Jurkat, Clone E6-1 (cell line): Measurements from ENCODE around the gene ZFAND6.

Source experiments
- DNase-seq: peaks from one replicate; pipeline ENCODE4 v3.0.0-alpha.2; 2011; ENCODE audit warnings: low read depth, low spot score
- H3K4me3 ChIP-seq: 2 replicates; pipeline ENCODE4 v1.5.1; 2011; ENCODE audit warnings: mild to moderate bottlenecking, low read length, control low read depth, moderate library complexity

ZFAND6 gene

DNA sequence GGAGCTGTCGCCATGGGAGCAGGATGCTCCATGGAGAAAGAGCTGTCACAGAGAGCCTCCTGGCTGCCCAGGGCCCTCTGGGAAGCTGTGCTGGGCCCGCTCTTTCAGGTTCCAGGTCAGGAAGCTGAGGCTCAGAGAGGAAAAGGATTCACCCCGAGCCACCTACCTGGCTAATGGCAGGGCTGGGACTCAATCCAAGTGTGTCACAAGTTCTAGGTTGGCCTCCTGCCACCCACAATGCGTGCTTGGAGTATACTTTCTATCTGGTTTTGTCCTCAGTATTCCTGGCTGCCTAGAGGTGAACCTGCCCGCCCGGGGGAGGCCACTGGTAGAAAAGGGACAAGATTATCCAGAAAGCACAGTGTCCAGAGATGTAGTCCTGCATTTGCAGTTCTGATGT is 117.0 kb downstream of the ZFAND6 start:
- no peak overlapping the region for H3K4me3 ChIP-seq
- no peak for DNase-seq

DNA sequence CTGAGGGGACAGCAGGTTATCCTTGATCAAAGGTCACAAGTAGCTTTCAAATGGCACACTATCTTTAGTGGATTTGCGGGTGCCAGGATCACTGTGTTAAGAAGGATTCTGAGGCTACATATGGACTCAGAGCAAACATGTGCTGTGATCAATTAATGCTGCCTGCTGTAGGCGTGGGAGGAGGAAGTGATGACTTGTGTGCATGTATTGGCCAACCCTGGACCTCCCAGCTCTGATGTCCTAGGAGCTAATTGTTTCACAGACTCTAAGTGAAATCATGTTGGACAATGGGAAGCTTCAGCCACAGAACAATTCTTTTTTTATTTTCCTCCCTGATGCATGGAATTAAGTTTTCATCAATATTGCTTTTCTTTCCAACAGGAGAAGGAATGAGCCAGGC is 117.7 kb downstream of the ZFAND6 start:
- DNase-seq, result no peak

DNA sequence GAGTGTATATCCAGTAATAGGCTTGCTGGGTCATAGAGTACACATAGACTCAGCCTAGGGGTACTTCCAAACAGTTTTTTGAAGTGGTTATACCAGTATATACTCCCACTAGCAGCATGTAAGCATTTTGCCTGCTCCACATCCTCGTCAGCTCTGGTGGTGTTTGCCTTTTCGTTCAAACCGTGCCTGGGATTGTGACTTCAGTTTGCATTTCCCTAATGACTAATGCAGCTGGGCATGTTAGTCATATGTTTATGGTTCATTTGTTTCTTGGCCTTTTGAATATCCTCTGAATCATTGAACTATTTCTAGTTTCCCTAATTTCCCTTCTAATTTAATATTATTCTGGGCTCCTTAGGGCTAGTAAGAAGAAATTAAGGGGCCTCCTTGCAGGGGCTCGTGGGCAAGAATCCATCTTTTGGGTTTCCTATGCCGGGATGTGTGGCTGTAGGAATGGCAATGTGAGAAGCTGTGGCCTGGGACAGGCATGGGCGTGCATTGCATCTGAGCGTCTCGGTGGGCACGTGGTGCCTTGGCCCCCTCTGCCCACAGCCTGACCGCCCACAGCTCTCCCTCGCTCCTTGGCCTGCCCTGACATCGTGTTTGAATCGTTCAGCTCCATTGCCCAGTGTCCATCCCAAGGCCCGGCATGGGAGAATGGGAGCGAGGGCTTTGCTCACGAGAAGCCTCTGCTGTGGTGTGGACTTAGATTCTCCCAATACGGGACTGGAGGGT is 119.7 kb downstream of the ZFAND6 start:
- DNase-seq, result no peak
- no peak overlapping the region for H3K4me3 ChIP-seq

More for the DNA sequence above, 117.7 kb downstream of the ZFAND6 start:
- H3K4me3 ChIP-seq, result no peak overlapping the region

DNA sequence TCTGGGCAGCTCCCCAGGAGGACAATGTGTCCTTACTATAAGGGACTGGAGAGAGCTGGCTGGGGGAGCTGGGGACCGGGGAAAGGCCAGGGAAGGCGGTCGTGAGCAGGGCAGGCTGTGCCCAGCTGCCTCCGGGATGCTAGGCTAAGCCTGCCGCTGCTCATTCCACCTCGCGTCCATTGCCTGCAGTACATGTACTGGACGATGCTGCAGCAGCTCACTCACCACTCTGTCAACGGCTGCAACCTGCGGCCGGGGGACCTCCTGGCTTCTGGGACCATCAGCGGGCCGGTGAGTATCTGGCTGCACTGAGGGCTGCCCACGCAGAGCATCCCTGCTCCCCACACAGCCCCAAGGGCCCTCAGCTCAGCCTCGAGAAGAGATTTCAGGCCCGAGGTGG is 120.5 kb downstream of the ZFAND6 start:
- DNase-seq, result no peak
- H3K4me3 ChIP-seq, result no peak overlapping the region

DNA sequence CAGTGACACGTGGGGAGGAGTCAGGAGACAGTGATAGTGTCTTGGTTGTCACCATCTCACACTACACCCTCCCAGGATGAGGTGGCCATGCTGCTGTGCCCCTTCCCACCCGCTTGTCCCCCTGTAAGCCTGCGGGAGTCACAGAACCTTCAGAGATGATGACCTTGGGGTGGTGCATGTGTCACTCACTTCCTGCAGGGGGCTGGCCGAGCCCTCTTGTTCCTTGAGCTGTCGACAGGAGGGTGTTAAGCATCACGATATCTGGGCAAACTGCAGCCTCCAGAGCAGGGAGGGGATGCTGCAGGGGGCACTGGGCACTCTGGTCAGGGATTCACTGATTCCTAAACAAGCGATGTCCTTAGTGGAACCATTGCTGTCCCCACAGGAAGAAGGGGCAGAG is 121.0 kb downstream of the ZFAND6 start:
- no peak overlapping the region for H3K4me3 ChIP-seq
- DNase-seq, result no peak

DNA sequence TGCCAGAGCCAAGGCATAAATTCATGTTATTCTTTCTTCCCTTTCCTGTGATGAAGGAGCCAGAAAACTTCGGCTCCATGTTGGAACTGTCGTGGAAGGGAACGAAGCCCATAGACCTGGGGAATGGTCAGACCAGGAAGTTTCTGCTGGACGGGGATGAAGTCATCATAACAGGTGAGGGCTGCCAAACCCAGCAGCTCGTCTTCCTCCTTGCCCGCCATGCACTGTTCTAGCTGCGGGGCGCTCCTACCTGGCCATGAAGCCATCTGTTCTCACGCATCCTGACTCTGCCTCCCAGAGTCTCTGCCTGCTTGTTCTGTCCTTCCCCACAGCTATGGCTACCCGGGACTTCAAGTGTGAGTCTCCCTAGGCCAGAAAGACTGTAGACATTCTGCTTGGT is 121.5 kb downstream of the ZFAND6 start:
- DNase-seq, result no peak
- no peak overlapping the region for H3K4me3 ChIP-seq

DNA sequence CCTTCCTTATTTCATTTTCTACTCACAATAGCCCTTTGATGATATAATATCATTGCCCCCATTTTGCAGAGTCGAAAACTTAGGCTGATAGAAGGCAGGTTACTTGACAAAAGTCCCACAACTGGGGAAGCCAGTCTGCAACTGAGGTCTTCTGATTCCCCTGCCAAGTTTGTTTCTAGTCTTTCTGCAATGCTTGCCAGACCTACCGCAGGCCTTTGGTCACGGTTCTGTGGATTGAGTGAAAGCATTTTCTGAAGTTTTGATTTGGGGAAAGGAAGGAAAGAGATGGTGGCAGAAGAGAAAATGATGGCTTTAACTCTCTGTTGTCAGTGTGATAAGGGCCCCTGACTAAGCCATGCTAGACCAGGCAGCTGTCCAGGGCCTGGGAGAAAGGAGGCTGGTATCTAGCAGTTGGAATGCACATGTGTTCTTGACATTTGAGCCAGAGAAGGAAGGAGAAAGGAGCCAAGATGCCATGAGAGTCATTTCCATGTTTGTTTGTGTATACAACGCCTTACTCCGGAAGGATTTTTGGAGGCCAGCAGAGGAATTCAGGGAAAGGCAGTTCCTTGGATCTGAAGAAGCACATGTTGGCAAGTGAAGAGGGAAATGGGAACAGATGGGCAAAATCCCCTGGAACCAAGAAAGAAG is 123.3 kb downstream of the ZFAND6 start:
- DNase-seq, result no peak
- no peak overlapping the region for H3K4me3 ChIP-seq

DNA sequence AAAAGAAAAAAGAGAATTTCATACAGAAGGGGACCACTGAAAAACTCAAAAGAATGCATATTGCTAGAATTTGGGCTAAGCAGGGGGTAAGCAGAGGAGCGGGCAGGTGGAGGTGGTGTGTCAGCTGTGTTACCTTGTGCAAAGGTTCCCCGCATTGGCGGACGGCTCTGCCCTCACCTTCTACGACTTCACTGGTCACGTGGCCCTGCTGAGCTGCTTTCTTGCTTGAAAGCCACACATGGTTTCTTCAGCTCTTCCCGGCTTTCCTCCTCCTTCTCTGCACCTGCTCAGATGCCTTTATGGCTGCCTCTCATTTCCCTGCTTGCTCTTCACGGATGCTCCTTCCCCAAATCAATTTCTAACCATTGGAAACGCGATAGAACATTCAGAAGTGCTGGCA is 123.8 kb downstream of the ZFAND6 start:
- no peak overlapping the region for H3K4me3 ChIP-seq
- DNase-seq, result no peak

DNA sequence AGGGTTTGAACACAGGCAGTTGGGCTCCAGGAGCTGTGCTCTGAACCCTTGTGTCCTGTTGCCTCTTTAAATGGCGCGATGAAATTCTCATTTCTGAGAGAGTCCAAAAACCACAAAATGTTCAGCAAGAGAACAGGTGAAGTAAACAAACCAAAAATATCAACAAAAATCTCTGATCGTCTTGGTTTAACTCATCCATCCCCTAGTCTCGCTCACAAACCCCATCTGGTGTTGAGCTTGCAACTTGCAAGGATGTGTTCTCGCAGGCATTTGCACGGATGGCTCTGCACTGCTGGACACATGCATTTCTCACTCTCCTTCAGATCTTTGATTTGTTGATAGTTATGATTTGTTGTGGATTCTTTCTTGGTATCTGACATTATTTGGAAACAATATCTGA is 124.4 kb downstream of the ZFAND6 start:
- no peak overlapping the region for H3K4me3 ChIP-seq
- DNase-seq, result no peak

DNA sequence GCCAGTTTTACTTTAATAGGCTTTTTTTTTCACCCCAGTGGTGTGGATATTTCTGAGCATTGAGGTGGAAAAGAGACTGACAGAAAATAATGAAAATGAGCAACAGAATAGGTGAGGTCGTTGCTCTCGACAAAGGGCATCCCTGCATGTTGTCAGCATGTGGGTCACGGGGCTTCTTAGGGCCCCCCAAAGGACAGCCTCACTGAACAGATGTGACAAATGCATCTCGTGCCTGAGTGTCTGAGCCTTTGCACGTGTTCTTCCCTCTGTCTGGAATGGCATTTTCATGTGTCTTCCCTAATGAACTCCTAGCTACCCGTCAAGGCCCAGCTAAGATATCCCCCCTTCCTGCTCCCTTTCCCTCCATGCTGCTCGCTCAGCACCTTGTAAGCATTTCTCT is 125.1 kb downstream of the ZFAND6 start:
- DNase-seq, result no peak
- no peak overlapping the region for H3K4me3 ChIP-seq

DNA sequence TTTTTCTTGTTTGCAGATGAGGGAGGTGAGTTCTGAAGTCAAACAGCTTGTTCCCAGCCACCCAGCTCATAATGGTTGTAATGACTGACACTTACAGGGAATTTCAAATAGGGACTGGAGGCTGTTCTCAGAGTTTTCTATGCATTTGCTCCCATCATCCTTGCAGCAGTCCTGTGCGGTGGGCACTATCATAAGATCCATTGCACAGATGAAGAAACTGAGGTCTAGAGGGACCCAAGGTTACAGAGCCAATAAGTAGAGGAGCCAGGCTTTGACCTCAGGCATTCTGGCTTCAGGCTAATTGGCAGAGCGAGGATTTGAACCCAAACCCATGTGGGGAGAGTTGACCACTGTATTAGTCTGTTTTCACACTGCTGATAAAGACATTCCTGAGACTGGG is 125.7 kb downstream of the ZFAND6 start:
- no peak for DNase-seq
- H3K4me3 ChIP-seq, result no peak overlapping the region

DNA sequence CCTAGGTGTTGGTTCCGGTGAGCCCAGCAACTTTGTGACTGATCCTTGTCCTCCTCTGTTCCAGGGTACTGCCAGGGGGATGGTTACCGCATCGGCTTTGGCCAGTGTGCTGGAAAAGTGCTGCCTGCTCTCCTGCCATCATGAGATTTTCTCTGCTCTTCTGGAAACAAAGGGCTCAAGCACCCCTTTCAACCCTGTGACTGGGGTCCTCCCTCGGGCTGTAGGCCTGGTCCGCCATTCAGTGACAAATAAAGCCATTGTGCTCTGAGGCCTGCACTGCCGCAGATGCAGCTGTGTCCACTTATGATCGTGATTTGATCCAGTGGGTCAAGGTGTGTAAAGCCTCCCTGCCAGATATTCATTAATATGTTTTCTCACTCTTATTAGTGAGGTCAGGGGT is 126.6 kb downstream of the ZFAND6 start:
- no peak for DNase-seq
- no peak overlapping the region for H3K4me3 ChIP-seq

DNA sequence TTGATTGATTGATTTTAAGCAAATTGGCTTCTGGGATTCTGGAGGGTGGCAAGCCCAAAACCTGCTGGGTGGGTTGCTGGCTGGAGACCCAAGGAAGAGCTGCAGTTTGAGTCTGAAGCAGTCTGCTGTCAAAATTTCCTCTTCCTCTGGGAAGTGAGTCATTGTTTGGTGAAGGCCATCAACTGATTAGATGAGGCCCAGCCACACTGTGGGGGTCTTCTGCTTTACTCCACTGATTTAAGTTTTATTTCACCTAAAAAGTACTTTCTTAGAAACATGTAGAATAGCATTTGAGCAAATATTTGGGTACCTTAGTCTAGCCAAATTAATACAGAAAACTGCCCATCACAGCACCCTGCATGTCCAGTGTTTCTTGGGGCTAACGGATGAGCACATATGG is 127.1 kb downstream of the ZFAND6 start:
- no peak for DNase-seq
- H3K4me3 ChIP-seq, result no peak overlapping the region
